Measurements from ENCODE around the gene PDLIM7. TPM values are rescaled to one million over a fixed set of nuclear protein-coding genes. Genes with fewer than 3 reads are reported as not detected.

Gene PDLIM7
- total RNA-seq, 2 donors from 2014 or later: 34.9 to 38.8 TPM

- ATAC-seq (replicated peaks): no peak
- Mint-ChIP-seq H3K27me3 (no peaks in the 10 kb centered on the region), H3K27ac (peak overlapping the region; percentile 47), H3K4me3 (peak overlapping the region; percentile 76), H3K36me3 (ENCODE audit: low read depth) (peaks cover 16% of the 10 kb centered on the region), H3K9me3 (no peaks in the 10 kb centered on the region), H3K4me1 (peaks cover 28% of the 10 kb centered on the region)
Measured at GRCh38 chr5:177448244-177448950, 49.0 kb downstream of the PDLIM7 start.

GRCh38 chr5:177447611-177448243, 49.7 kb downstream of the PDLIM7 start:
- Mint-ChIP-seq H3K4me1 (peaks cover 28% of the 10 kb centered on the region), H3K27me3 (no peaks in the 10 kb centered on the region), H3K27ac (peak overlapping the region; percentile 47), H3K36me3 (ENCODE audit: low read depth) (peaks cover 23% of the 10 kb centered on the region), H3K9me3 (no peaks in the 10 kb centered on the region), H3K4me3 (peak overlapping the region; percentile 76)
- ATAC-seq (replicated peaks): peak; percentile 15

GRCh38 chr5:177447066-177447610, 50.3 kb downstream of the PDLIM7 start:
- H3K9me3 Mint-ChIP-seq: no peaks in the 10 kb centered on the region
- H3K27me3 Mint-ChIP-seq: no peaks in the 10 kb centered on the region
- H3K36me3 Mint-ChIP-seq (ENCODE audit: low read depth): peaks cover 29% of the 10 kb centered on the region
- peak overlapping the region; percentile 76 for H3K4me3 Mint-ChIP-seq
- H3K27ac Mint-ChIP-seq: no peak overlapping the region
- ATAC-seq (replicated peaks): peak; percentile 30
- peaks cover 33% of the 10 kb centered on the region for H3K4me1 Mint-ChIP-seq

- Mint-ChIP-seq H3K4me3 (peak within 1 kb of the TSS; percentile 82), H3K4me1 (peaks cover 33% of the 10 kb centered on the region), H3K9me3 (no peaks in the 10 kb centered on the region), H3K27ac (peak within 1 kb of the TSS; percentile 77), H3K36me3 (ENCODE audit: low read depth) (peaks cover 36% of the 10 kb centered on the region), H3K27me3 (no peaks in the 10 kb centered on the region)
- peak; percentile 55 for ATAC-seq (replicated peaks)
Measured at GRCh38 chr5:177446200-177447065, 51.0 kb downstream of the PDLIM7 start, which contains the start of gene PRR7. Gene PRR7 (plus strand): TSS chr5:177446814. CDS start chr5:177455068, 8,254 bp downstream.

GRCh38 chr5:177445917-177446199, 51.5 kb downstream of the PDLIM7 start:
- H3K4me1 Mint-ChIP-seq: peaks cover 33% of the 10 kb centered on the region
- ATAC-seq (replicated peaks): no peak
- H3K36me3 Mint-ChIP-seq (ENCODE audit: low read depth): peaks cover 40% of the 10 kb centered on the region
- H3K27me3 Mint-ChIP-seq: no peaks in the 10 kb centered on the region
- peak overlapping the region; percentile 77 for H3K27ac Mint-ChIP-seq
- peak overlapping the region; percentile 82 for H3K4me3 Mint-ChIP-seq
- no peaks in the 10 kb centered on the region for H3K9me3 Mint-ChIP-seq

GRCh38 chr5:177445052-177445916, 52.1 kb downstream of the PDLIM7 start:
- peaks cover 44% of the 10 kb centered on the region for H3K36me3 Mint-ChIP-seq (ENCODE audit: low read depth)
- H3K27me3 Mint-ChIP-seq: no peaks in the 10 kb centered on the region
- H3K4me1 Mint-ChIP-seq: peaks cover 34% of the 10 kb centered on the region
- no peaks in the 10 kb centered on the region for H3K9me3 Mint-ChIP-seq
- peak; percentile 39 for ATAC-seq (replicated peaks)
- peak overlapping the region; percentile 77 for H3K27ac Mint-ChIP-seq
- H3K4me3 Mint-ChIP-seq: peak overlapping the region; percentile 82

GRCh38 chr5:177444106-177445051, 53.0 kb downstream of the PDLIM7 start:
- peak overlapping the region; percentile 82 for H3K4me3 Mint-ChIP-seq
- H3K4me1 Mint-ChIP-seq: peaks cover 43% of the 10 kb centered on the region
- peaks cover 54% of the 10 kb centered on the region for H3K36me3 Mint-ChIP-seq (ENCODE audit: low read depth)
- no peak for ATAC-seq (replicated peaks)
- H3K27me3 Mint-ChIP-seq: no peaks in the 10 kb centered on the region
- H3K27ac Mint-ChIP-seq: peak overlapping the region; percentile 77
- H3K9me3 Mint-ChIP-seq: no peaks in the 10 kb centered on the region

GRCh38 chr5:177443144-177443983, 54.0 kb downstream of the PDLIM7 start:
- Mint-ChIP-seq H3K27ac (peak overlapping the region; percentile 77), H3K4me3 (peak overlapping the region; percentile 82), H3K4me1 (peaks cover 40% of the 10 kb centered on the region), H3K27me3 (no peaks in the 10 kb centered on the region), H3K9me3 (no peaks in the 10 kb centered on the region), H3K36me3 (ENCODE audit: low read depth) (peaks cover 62% of the 10 kb centered on the region)
- ATAC-seq (replicated peaks): no peak

- Mint-ChIP-seq H3K9me3 (no peaks in the 10 kb centered on the region), H3K36me3 (ENCODE audit: low read depth) (peaks cover 66% of the 10 kb centered on the region), H3K4me1 (peaks cover 32% of the 10 kb centered on the region), H3K4me3 (peak overlapping the region; percentile 57), H3K27ac (peak overlapping the region; percentile 75), H3K27me3 (no peaks in the 10 kb centered on the region)
- ATAC-seq (replicated peaks): no peak
Measured at GRCh38 chr5:177442066-177442826, 55.2 kb downstream of the PDLIM7 start.

- H3K4me1 Mint-ChIP-seq: peaks cover 32% of the 10 kb centered on the region
- peak overlapping the region; percentile 77 for H3K4me3 Mint-ChIP-seq
- H3K27ac Mint-ChIP-seq: peak overlapping the region; percentile 66
Measured at GRCh38 chr5:177440990-177441780, 56.2 kb downstream of the PDLIM7 start.

More at GRCh38 chr5:177440990-177441780, 56.2 kb downstream of the PDLIM7 start:
- peaks cover 77% of the 10 kb centered on the region for H3K36me3 Mint-ChIP-seq (ENCODE audit: low read depth)
- no peaks in the 10 kb centered on the region for H3K27me3 Mint-ChIP-seq
- ATAC-seq (replicated peaks): no peak
- no peaks in the 10 kb centered on the region for H3K9me3 Mint-ChIP-seq
